SK-N-SH treated with all-trans-retinoic acid at 6 μM for 48 hours (cell line): ENCODE results near the gene MLLT1.
A peak's percentile ranks its signal among the peaks of the same experiment; 100 is the strongest.

Source experiments
- ATAC-seq: fragments of 200-7000 bp; cut with Tn5 transposase; 3 replicates; pipeline ENCODE4 v1.9.1; 2020; ENCODE audit warnings: mild to moderate bottlenecking, moderate library complexity
- ARNTL ChIP-seq: fragments of 450-650 bp; formaldehyde crosslinking; IDR thresholded peaks from 2 replicates; pipeline ENCODE4 v1.5.0; 2020; ENCODE audit warnings: low read depth, mild to moderate bottlenecking, moderate library complexity, borderline replicate concordance
- BACH2 ChIP-seq: fragments of 250-450 bp; sonication (Bioruptor Pico); IDR thresholded peaks from 2 replicates; pipeline ENCODE4 v1.9.0; 2021; ENCODE audit warnings: mild to moderate bottlenecking, borderline replicate concordance
- CSDC2 ChIP-seq: fragments of 250-450 bp; sonication (Bioruptor Pico); IDR thresholded peaks from 2 replicates; pipeline ENCODE4 v1.5.0; 2020; ENCODE audit warnings: mild to moderate bottlenecking, moderate library complexity
- GLIS3 ChIP-seq: fragments of 250-450 bp; sonication (Bioruptor Pico); IDR thresholded peaks from 2 replicates; pipeline ENCODE4 v1.5.0; 2020; ENCODE audit warnings: mild to moderate bottlenecking, moderate library complexity
- ISL1 ChIP-seq: fragments of 250-450 bp; sonication (Bioruptor Pico); IDR thresholded peaks from 2 replicates; pipeline ENCODE4 v2.1.2; 2022; ENCODE audit warnings: mild to moderate bottlenecking, moderate library complexity
- OSR1 ChIP-seq: fragments of 250-450 bp; sonication (Bioruptor Pico); IDR thresholded peaks from 2 replicates; pipeline ENCODE4 v1.8.0; 2022; ENCODE audit warnings: moderate library complexity, mild to moderate bottlenecking, inconsistent platforms
- PPARA ChIP-seq: fragments of 250-450 bp; sonication (Bioruptor Pico); IDR thresholded peaks from 2 replicates; pipeline ENCODE4 v1.5.0; 2020; ENCODE audit warnings: mild to moderate bottlenecking, borderline replicate concordance
- RARB ChIP-seq: fragments of 250-450 bp; sonication (Bioruptor Pico); IDR thresholded peaks from 2 replicates; pipeline ENCODE4 v1.8.0; 2021; ENCODE audit warnings: mild to moderate bottlenecking, moderate library complexity
- SNAI2 ChIP-seq: fragments of 250-450 bp; sonication (Bioruptor Pico); IDR thresholded peaks from 2 replicates; pipeline ENCODE4 v1.5.0; 2020; ENCODE audit warnings: mild to moderate bottlenecking, moderate library complexity
- TOX ChIP-seq: fragments of 250-450 bp; sonication (Bioruptor Pico); IDR thresholded peaks from 2 replicates; pipeline ENCODE4 v1.8.0; 2021; ENCODE audit warnings: mild to moderate bottlenecking, moderate library complexity, borderline replicate concordance
- ZC3H10 ChIP-seq: fragments of 250-450 bp; sonication (Bioruptor Pico); IDR thresholded peaks from 2 replicates; pipeline ENCODE4 v1.5.1; 2021; ENCODE audit warnings: mild to moderate bottlenecking, moderate library complexity
- ZFP3 ChIP-seq: fragments of 250-450 bp; sonication (Bioruptor Pico); IDR thresholded peaks from 2 replicates; pipeline ENCODE4 v1.5.0; 2020; ENCODE audit warnings: mild to moderate bottlenecking, moderate library complexity
- ZFP30 ChIP-seq: fragments of 450-650 bp; formaldehyde crosslinking; IDR thresholded peaks from 2 replicates; pipeline ENCODE4 v1.5.0; 2022; ENCODE audit warnings: mild to moderate bottlenecking, moderate library complexity
- ZNF565 ChIP-seq: fragments of 450-650 bp; formaldehyde crosslinking; conservative IDR thresholded peaks from 2 replicates; pipeline ENCODE4 v1.5.0; 2020; ENCODE audit warnings: low read depth, mild to moderate bottlenecking, moderate library complexity
- TF ChIP-seq, protein P1 (sequence below): fragments of 250-450 bp; sonication (Bioruptor Pico); IDR thresholded peaks from 2 replicates; pipeline ENCODE4 v1.8.0; 2020; ENCODE audit warnings: mild to moderate bottlenecking, moderate library complexity, borderline replicate concordance
- TF ChIP-seq, protein P2 (sequence below): fragments of 250-450 bp; sonication (Bioruptor Pico); IDR thresholded peaks from 2 replicates; pipeline ENCODE4 v1.5.0; 2020; ENCODE audit warnings: mild to moderate bottlenecking, moderate library complexity
- TF ChIP-seq, protein P3 (sequence below): fragments of 250-450 bp; sonication (Bioruptor Pico); IDR thresholded peaks from 2 replicates; pipeline ENCODE4 v1.5.1; 2021; ENCODE audit warnings: mild to moderate bottlenecking, moderate library complexity
- TF ChIP-seq, protein P4 (sequence below): fragments of 250-450 bp; sonication (Bioruptor Pico); IDR thresholded peaks from 2 replicates; pipeline ENCODE4 v1.8.0; 2021; ENCODE audit warnings: low read depth, mild to moderate bottlenecking, moderate library complexity, borderline replicate concordance
- TF ChIP-seq, protein P5 (sequence below): fragments of 250-450 bp; sonication (Bioruptor Pico); IDR thresholded peaks from 2 replicates; pipeline ENCODE4 v1.5.1; 2020; ENCODE audit warnings: low read depth, mild to moderate bottlenecking, moderate library complexity

The MLLT1 gene

DNA sequence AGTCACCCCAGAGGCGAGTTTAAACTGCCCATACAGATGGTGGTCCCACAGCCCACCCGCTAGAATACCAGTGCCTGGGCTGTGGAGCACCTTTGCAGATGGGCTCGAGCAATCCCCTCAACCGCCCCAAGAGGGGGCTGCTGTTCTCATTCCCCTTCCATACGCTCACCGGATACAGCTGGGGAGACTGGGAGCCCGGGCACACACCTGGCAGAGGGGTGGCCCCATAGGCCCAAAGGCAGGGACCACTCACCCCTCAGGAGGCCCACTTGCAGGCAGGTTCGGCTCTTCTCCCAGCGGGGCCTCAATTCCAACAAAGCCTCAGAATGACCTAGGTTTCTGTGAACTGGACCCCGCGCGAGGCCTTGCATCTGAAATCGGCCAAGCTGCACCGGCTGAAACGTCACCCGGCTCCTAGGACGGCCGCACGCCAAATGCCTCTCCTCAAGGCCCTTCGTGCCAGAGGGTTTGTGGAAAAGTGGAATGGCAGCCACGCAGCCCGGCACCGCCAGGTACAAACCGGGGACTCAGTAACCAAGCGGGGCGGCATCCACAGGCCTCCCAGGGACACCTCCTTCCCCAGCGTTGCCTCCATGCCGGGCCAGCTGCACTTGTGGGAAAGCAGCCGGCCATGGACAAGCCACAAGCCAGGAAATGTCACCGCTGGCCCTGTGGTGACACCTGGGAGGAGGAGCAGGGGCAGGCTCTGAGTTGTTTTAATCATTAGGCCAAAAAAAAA lies 18.7 kb downstream of the MLLT1 start:
- TF ChIP-seq ZC3H10 (no peak), TOX (CRISPR knock-in tag) (no peak), ZFP3 (no peak), GLIS3 (CRISPR knock-in tag) (no peak), PPARA (CRISPR knock-in tag) (no peak), OSR1 (no peak), ISL1 (CRISPR knock-in tag) (no peak), ARNTL (no peak), ZFP30 (CRISPR knock-in tag) (no peak), BACH2 (no peak), SNAI2 (CRISPR knock-in tag) (no peak), ZNF565 (CRISPR knock-in tag) (no peak), RARB (CRISPR knock-in tag) (no peak), CSDC2 (CRISPR knock-in tag) (no peak)
- TF ChIP-seq, protein P1, sequence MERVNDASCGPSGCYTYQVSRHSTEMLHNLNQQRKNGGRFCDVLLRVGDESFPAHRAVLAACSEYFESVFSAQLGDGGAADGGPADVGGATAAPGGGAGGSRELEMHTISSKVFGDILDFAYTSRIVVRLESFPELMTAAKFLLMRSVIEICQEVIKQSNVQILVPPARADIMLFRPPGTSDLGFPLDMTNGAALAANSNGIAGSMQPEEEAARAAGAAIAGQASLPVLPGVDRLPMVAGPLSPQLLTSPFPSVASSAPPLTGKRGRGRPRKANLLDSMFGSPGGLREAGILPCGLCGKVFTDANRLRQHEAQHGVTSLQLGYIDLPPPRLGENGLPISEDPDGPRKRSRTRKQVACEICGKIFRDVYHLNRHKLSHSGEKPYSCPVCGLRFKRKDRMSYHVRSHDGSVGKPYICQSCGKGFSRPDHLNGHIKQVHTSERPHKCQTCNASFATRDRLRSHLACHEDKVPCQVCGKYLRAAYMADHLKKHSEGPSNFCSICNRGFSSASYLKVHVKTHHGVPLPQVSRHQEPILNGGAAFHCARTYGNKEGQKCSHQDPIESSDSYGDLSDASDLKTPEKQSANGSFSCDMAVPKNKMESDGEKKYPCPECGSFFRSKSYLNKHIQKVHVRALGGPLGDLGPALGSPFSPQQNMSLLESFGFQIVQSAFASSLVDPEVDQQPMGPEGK (CRISPR knock-in tag): no peak
- TF ChIP-seq, protein P2, sequence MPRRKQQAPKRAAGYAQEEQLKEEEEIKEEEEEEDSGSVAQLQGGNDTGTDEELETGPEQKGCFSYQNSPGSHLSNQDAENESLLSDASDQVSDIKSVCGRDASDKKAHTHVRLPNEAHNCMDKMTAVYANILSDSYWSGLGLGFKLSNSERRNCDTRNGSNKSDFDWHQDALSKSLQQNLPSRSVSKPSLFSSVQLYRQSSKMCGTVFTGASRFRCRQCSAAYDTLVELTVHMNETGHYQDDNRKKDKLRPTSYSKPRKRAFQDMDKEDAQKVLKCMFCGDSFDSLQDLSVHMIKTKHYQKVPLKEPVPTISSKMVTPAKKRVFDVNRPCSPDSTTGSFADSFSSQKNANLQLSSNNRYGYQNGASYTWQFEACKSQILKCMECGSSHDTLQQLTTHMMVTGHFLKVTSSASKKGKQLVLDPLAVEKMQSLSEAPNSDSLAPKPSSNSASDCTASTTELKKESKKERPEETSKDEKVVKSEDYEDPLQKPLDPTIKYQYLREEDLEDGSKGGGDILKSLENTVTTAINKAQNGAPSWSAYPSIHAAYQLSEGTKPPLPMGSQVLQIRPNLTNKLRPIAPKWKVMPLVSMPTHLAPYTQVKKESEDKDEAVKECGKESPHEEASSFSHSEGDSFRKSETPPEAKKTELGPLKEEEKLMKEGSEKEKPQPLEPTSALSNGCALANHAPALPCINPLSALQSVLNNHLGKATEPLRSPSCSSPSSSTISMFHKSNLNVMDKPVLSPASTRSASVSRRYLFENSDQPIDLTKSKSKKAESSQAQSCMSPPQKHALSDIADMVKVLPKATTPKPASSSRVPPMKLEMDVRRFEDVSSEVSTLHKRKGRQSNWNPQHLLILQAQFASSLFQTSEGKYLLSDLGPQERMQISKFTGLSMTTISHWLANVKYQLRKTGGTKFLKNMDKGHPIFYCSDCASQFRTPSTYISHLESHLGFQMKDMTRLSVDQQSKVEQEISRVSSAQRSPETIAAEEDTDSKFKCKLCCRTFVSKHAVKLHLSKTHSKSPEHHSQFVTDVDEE (CRISPR knock-in tag): no peak
- TF ChIP-seq, protein P3, sequence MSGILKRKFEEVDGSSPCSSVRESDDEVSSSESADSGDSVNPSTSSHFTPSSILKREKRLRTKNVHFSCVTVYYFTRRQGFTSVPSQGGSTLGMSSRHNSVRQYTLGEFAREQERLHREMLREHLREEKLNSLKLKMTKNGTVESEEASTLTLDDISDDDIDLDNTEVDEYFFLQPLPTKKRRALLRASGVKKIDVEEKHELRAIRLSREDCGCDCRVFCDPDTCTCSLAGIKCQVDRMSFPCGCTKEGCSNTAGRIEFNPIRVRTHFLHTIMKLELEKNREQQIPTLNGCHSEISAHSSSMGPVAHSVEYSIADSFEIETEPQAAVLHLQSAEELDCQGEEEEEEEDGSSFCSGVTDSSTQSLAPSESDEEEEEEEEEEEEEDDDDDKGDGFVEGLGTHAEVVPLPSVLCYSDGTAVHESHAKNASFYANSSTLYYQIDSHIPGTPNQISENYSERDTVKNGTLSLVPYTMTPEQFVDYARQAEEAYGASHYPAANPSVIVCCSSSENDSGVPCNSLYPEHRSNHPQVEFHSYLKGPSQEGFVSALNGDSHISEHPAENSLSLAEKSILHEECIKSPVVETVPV (CRISPR knock-in tag): no peak
- TF ChIP-seq, protein P4, sequence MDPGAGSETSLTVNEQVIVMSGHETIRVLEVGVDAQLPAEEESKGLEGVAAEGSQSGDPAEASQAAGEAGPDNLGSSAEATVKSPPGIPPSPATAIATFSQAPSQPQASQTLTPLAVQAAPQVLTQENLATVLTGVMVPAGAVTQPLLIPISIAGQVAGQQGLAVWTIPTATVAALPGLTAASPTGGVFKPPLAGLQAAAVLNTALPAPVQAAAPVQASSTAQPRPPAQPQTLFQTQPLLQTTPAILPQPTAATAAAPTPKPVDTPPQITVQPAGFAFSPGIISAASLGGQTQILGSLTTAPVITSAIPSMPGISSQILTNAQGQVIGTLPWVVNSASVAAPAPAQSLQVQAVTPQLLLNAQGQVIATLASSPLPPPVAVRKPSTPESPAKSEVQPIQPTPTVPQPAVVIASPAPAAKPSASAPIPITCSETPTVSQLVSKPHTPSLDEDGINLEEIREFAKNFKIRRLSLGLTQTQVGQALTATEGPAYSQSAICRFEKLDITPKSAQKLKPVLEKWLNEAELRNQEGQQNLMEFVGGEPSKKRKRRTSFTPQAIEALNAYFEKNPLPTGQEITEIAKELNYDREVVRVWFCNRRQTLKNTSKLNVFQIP (CRISPR knock-in tag): no peak
- TF ChIP-seq, protein P5, sequence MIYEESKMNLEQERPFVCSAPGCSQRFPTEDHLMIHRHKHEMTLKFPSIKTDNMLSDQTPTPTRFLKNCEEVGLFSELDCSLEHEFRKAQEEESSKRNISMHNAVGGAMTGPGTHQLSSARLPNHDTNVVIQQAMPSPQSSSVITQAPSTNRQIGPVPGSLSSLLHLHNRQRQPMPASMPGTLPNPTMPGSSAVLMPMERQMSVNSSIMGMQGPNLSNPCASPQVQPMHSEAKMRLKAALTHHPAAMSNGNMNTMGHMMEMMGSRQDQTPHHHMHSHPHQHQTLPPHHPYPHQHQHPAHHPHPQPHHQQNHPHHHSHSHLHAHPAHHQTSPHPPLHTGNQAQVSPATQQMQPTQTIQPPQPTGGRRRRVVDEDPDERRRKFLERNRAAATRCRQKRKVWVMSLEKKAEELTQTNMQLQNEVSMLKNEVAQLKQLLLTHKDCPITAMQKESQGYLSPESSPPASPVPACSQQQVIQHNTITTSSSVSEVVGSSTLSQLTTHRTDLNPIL (CRISPR knock-in tag): no peak

DNA sequence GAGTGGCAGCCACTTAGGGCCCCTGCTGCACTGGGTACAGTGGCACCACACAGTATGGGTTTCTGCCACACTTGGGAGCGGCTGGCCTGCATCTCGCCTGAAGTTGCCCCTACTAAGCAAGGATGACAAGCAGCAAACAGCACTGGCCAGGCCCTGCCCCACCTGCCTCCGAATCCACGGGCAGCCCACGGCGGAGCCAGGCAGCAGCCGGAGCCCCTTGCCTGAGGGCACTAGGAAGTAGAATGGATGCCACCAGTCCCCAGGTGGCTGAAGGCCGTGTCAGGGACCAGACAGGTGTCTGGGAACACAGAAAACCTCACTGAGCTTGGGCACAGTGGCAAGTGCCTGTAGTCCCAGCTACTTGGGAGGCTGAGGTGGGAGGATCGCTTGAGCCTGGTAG lies 19.4 kb downstream of the MLLT1 start:
- TF ChIP-seq ZNF565 (CRISPR knock-in tag): no peak
- TF ChIP-seq, protein P3 (CRISPR knock-in tag): no peak
- no peak for TF ChIP-seq ZFP30 (CRISPR knock-in tag)
- TF ChIP-seq, protein P4 (CRISPR knock-in tag): no peak
- TF ChIP-seq, protein P5 (CRISPR knock-in tag): no peak
- TF ChIP-seq, all 23 proteins: peak for 0
- ATAC-seq: no peak

More for the DNA sequence above, 18.7 kb downstream of the MLLT1 start:
- peak; percentile 78 for ATAC-seq
